HG02840 (cell line): ENCODE results near the gene ATOH1.

ENCODE experiments used
- ATAC-seq: cut with Tn5 transposase; IDR thresholded peaks from one replicate; pipeline ENCODE4 v1.9.1; 2021; ENCODE audit warnings: mild to moderate bottlenecking, moderate library complexity, moderate number of reproducible peaks; ENCODE audit not compliant: unreplicated experiment, low FRiP score

The ATOH1 gene

DNA sequence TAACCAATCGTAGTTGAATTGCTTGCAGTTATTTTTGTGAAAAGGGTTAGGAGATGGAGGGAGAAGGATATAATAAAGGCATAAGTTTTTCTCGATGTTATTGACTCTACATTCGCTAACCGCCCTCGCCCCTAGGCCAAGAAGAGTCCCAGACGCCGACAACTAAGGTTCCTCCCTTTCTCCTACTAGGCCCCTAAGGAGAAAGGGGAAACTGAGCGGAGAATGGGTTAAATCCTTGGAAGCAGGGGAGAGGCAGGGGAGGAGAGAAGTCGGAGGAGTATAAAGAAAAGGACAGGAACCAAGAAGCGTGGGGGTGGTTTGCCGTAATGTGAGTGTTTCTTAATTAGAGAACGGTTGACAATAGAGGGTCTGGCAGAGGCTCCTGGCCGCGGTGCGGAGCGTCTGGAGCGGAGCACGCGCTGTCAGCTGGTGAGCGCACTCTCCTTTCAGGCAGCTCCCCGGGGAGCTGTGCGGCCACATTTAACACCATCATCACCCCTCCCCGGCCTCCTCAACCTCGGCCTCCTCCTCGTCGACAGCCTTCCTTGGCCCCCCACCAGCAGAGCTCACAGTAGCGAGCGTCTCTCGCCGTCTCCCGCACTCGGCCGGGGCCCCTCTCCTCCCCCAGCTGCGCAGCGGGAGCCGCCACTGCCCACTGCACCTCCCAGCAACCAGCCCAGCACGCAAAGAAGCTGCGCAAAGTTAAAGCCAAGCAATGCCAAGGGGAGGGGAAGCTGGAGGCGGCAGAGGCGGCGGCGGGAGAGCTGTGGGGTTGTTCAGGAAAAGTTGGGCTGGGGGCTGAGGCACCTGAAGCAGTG is 5.9 kb downstream of the ATOH1 start:
- no peak for ATAC-seq

- ATAC-seq = no peak
Observed at GRCh38 chr4:93835929-93836328, 7.4 kb downstream of the ATOH1 start.

DNA sequence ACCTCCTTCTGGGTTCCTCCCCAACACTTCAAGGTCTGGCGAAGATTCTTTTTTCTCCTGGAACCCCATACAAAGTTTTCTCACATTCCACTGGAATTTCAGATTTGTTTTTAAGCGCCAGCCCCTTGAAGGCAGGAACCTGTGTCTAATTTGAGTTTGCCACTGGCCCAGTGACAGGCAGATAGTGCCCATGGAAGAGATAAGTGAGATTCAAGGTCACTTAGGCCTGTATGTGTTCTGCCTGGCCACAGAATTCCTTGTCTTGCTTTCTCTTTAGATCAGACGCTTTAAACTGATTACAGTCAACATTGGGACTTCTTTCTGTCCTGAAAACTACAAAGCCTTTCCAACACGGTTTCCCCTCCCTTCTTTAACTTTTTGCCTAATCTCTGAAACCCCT is 11.2 kb downstream of the ATOH1 start:
- ATAC-seq = no peak

DNA sequence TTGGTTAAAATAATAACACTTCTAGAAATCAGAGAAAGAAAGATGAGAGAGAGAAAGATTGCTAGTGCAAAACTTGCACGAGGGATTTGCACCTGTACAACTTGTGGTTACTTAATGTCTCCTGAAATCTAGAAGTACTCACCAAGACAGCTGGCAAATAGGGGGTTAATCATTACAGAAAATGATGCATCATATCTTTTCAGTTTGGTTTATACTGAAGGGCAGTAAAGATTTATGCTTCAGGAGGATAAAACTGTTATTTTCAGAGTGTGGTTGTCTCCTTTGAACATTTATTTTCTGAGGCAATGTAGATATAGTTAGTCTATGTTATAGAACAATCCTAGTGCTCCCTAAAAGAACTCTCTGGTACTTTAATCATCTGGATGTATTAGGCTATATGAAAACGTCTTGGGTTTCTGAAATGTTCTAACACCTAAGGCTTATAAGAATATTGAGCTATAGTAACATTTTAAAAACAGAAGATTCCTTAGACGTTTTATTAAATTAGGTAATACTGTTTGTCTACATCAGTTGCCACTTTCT is 13.3 kb downstream of the ATOH1 start:
- no peak for ATAC-seq

DNA sequence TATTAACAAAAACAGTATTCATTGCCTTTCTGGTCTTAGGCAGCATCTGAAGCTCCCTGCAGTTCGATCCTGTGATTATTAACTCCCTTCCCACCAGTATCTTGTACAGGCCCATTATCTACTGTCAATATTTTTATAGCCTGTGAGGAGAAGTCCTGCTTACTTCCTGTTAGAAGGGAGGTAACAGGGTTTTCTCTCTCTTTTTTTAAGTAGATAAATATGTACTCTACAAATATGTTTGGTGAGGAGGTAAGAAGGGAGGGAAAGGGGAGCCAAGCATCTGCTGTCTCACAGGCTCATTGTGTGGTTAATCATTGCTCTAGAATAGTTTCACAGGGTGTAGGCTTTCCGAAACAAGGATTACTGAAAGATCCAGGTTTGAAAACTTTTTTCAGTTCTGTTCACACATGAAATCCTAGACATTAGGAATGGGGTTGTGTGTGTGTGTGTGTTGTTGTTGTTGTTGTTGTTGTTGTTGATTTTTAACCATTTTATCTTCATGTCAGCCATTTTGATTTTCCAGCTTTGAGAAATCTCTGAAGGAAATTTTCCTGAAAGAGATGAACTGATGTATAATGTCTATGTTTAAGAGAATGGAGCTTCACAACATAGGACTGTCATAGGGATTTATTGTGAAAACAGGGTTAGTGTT is 14.2 kb downstream of the ATOH1 start:
- peak; percentile 75 for ATAC-seq

- ATAC-seq = no peak
Observed at GRCh38 chr4:93843772-93844171, 15.2 kb downstream of the ATOH1 start.

DNA sequence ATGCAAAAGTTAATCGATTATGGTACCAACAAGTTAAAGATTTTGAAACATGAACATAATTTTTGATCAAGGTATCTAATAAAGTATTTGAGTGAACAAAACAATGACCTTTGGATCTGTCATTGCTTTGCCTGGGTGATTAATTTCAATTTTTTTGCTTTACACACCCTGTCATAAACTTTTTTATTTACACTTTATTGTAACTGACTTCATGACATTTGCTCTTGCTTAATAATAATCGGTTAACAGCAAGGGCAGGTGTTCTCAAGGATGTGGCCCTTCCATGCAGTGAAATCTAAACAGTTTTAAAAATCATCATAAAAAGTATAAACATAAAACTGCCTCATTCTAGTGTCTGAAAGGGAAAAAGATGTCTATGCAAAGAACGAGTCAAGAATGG is 24.1 kb downstream of the ATOH1 start:
- ATAC-seq = no peak

DNA sequence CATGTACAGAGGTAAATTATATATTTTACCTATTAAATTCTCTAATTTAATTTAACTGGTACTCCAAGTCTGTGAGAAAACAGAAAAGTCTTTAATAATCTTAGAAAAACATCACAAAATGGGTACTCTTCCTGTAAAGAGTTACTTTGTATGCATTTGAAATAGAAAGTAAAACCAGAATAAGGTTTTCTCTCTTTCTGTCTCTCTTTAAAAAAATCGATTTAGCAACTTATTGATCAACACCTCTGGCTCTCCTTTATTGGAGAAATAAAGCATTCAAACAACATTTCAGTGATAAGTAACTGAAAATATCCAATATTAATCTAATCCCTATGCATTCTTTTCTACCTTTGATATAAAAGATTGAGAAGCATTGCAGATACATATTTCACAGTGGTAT is 27.4 kb downstream of the ATOH1 start:
- ATAC-seq = no peak

- ATAC-seq = no peak
Observed at GRCh38 chr4:93865650-93866049, 37.1 kb downstream of the ATOH1 start.

DNA sequence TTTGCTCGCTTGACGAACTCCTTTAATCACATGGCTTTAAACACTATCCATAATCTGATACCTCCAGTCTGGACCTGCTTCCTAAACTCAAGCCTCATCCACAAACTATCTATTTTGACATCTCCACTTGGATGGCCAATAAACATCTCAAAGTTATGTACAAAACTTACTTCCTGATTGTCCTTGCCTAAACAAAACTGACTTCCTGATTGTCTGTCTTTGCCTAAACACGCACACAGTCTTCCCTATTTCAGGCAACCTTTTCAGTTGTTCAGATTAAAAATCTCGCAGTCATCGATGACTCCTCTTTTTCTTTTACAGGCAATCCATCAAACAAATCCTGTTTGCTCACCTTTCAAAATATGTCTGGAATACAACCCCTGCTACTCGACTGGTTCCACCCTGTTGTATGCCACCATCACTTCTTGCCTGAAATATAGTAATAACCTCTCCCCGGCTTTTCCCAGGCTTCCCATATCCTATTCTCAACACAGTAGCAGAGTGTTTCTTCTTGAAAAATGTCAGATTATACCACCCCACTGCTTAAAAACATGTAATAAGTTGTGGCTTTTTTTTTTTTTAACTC is 39.0 kb downstream of the ATOH1 start:
- no peak for ATAC-seq

DNA sequence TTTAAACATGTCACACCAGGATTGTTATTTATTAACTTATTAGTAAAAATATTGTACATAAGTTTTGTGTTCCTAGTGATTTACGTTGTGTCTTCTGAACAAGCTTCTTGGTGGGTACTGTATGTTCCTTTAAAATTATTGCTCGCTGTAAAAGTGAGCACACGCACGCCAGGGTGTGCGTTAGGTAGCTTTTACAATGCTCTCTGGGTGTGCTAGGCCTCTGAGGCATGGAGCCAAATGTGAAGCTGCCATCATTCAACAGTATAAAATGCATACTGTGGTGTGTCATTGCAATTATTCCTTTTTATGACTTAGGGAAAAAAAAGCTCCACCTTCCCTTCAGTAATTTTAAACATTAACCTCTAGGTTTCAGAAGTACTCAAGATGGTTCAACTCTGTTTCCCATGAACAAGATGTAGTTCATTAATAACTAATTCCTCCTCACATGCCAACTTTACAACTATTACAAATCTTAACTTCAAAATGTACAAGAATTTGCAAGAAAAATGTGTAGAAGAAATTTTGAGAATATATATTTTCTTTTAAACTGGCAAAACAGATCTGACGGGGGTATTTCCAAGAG is 42.4 kb downstream of the ATOH1 start:
- no peak for ATAC-seq

GRCh38 chr4:93876754-93877153 is 48.2 kb downstream of the ATOH1 start:
- ATAC-seq = no peak

- no peak for ATAC-seq
Observed at GRCh38 chr4:93878566-93878965, 50.0 kb downstream of the ATOH1 start.

DNA sequence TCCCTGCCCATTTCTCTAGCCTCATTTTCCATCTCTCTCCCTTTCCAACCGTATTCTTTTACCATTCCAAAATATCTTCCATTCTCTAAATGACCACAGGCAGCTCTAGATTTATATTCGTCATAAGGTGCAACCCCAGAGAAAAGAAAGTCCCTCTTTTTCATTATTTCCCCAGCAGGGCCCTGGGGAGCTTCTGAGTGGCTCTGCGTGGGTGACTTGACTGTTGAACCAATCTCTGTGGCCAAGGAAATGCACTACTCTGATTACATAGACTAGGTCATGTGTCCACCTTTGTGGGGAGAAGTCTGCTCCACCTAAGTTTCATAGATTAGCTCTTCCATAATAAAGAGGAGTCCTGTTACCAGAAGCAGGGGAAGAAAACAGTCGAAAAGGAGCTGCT is 51.4 kb downstream of the ATOH1 start:
- ATAC-seq = peak; percentile 84
